DND-41 (cell line): ENCODE results near the gene TAF4.

Experiments used
- ATAC-seq: fragments of 200-7000 bp; cut with Tn5 transposase; 3 replicates; pipeline ENCODE4 v1.9.1; 2021; ENCODE audit warnings: low read depth; ENCODE audit not compliant: insufficient read depth
- DNase-seq: peaks from one replicate; pipeline ENCODE4 v3.0.0-alpha.2; 2020
- H2AFZ ChIP-seq: 2 replicates; pipeline ENCODE4 v1.6.0; 2012; ENCODE audit warnings: low read depth, low read length
- H3K27ac ChIP-seq: 2 replicates; pipeline ENCODE4 v1.5.1; 2012; ENCODE audit warnings: low read length, inconsistent platforms
- H3K27me3 ChIP-seq: fragments of 200-600 bp; sonication (generic); 2 replicates; pipeline ENCODE4 v1.6.0; 2012; ENCODE audit warnings: low read length, mild to moderate bottlenecking, inconsistent platforms; ENCODE audit not compliant: insufficient read depth, poor library complexity
- H3K36me3 ChIP-seq: 2 replicates; pipeline ENCODE4 v1.5.1; 2012; ENCODE audit warnings: low read length, inconsistent platforms; ENCODE audit not compliant: insufficient read depth
- H3K4me1 ChIP-seq: 2 replicates; pipeline ENCODE4 v1.5.1; 2012; ENCODE audit warnings: mild to moderate bottlenecking, low read length; ENCODE audit not compliant: insufficient read depth
- H3K4me2 ChIP-seq: 2 replicates; pipeline ENCODE4 v1.6.0; 2012; ENCODE audit warnings: mild to moderate bottlenecking, moderate library complexity, low read length, inconsistent platforms; ENCODE audit not compliant: insufficient read depth
- H3K4me3 ChIP-seq, 2 experiments: fragments of 200-600 bp in 1 of 2; shearing (Covaris generic) in 1 of 2; 2 replicates each; pipeline ENCODE4 v1.5.1; 2012 to 2016; ENCODE audit warnings: inconsistent platforms in 2 of 2, low read length in 2 of 2, mild to moderate bottlenecking in 2 of 2, low read depth in 1 of 2, moderate library complexity in 1 of 2
- H3K79me2 ChIP-seq: 2 replicates; pipeline ENCODE4 v1.6.0; 2012; ENCODE audit warnings: low read length, inconsistent platforms; ENCODE audit not compliant: insufficient read depth
- H3K9ac ChIP-seq: 2 replicates; pipeline ENCODE4 v1.6.0; 2012; ENCODE audit warnings: low read depth, mild to moderate bottlenecking, inconsistent platforms, low read length, moderate library complexity
- H3K9me3 ChIP-seq: 2 replicates; pipeline ENCODE4 v1.5.1; 2012; ENCODE audit warnings: low read length, moderate library complexity, mild to moderate bottlenecking, inconsistent platforms; ENCODE audit not compliant: insufficient read depth, severe bottlenecking
- H4K20me1 ChIP-seq: 2 replicates; pipeline ENCODE4 v1.6.0; 2012; ENCODE audit warnings: low read length; ENCODE audit not compliant: insufficient read depth
- EZH2 ChIP-seq: IDR thresholded peaks from 3 replicates; pipeline ENCODE4 v1.6.1; 2012; ENCODE audit warnings: borderline replicate concordance, low read depth, mild to moderate bottlenecking, moderate library complexity, low read length, inconsistent platforms; ENCODE audit not compliant: severe bottlenecking
- TF ChIP-seq, protein P1 (sequence below): IDR thresholded peaks from 2 replicates; pipeline ENCODE4 v1.5.1; 2012; ENCODE audit warnings: borderline replicate concordance, low read length, moderate library complexity, mild to moderate bottlenecking; ENCODE audit not compliant: poor library complexity, severe bottlenecking; ENCODE audit errors: extremely low read depth

Gene TAF4

DNA sequence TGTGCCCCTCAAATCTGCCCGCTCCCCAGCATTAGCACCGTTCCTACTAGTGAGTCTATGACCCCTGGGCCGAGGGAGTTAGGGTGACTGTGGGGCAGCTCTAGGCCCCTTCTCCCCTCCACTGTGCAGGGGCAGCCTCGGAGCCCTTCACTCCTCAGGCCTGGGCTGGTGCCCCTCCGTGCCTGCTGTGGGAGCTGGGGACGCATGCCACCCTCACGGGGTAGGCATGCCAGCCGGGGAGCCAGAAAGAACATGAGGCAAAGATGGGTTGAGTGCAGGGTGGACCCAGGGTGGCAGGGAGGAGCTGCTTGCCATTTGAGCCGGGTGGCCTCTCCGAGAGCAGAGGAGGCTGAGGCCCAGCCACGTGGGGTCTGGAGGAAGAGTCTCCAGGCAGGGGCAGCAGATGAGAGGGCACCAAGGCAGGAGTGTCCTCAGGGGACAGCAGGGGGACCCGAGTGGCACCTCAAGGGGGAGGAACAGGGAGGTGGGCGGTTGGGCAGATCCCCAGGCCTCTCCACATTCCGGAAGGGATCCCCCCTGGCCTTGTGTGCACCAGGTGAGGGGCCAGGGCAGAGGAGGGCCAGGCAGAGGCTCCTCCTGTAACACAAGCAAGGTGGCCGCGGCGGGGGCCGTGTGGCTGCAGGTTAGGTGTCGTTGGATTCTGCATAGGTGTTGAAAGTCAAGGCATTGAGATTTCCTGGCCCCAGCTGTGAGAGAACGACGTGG is 38.0 kb upstream of the TAF4 start:
- H3K4me3 ChIP-seq, result no peak overlapping the region
- no peak for DNase-seq
- H3K27ac ChIP-seq, result no peak overlapping the region
- H3K27me3 ChIP-seq, result no peaks in the 10 kb centered on the region
- H2AFZ ChIP-seq, result no peak overlapping the region
- peaks cover 15% of the 10 kb centered on the region for H3K9me3 ChIP-seq
- no peak for TF ChIP-seq EZH2
- TF ChIP-seq, protein P1, sequence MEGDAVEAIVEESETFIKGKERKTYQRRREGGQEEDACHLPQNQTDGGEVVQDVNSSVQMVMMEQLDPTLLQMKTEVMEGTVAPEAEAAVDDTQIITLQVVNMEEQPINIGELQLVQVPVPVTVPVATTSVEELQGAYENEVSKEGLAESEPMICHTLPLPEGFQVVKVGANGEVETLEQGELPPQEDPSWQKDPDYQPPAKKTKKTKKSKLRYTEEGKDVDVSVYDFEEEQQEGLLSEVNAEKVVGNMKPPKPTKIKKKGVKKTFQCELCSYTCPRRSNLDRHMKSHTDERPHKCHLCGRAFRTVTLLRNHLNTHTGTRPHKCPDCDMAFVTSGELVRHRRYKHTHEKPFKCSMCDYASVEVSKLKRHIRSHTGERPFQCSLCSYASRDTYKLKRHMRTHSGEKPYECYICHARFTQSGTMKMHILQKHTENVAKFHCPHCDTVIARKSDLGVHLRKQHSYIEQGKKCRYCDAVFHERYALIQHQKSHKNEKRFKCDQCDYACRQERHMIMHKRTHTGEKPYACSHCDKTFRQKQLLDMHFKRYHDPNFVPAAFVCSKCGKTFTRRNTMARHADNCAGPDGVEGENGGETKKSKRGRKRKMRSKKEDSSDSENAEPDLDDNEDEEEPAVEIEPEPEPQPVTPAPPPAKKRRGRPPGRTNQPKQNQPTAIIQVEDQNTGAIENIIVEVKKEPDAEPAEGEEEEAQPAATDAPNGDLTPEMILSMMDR, result no peak
- H4K20me1 ChIP-seq, result no peaks in the 10 kb centered on the region; the same call in 1 of the 2 replicates
- no peaks in the 10 kb centered on the region for H3K4me1 ChIP-seq
- ATAC-seq, result no peak
- no peaks in the 10 kb centered on the region for H3K36me3 ChIP-seq
- no peak overlapping the region for H3K4me2 ChIP-seq
- no peaks in the 10 kb centered on the region for H3K79me2 ChIP-seq
- H3K9ac ChIP-seq, result no peak overlapping the region

DNA sequence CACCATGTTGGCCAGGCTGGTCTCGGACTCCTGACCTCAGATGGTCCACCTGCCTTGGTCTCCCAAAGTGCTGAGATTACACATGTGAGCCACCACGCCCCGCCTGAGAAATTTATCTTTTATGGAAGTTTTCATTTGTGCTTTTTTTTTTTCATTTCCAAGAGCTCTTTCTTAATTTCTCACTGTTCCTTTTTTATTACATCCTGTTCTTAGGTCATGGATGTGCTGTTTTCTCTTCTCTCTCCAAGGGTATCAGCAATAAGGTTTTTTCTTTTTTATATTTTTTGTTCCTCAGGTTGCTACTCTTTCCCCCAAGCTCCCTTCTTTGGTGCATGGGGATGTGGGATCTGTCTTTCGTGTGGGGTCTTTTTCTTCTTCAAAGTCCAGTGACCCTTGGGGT is 35.4 kb upstream of the TAF4 start:
- H4K20me1 ChIP-seq, result no peaks in the 10 kb centered on the region; the same call in 1 of the 2 replicates
- no peak overlapping the region for H3K4me2 ChIP-seq
- H3K9me3 ChIP-seq, result no peaks in the 10 kb centered on the region
- no peaks in the 10 kb centered on the region for H3K4me1 ChIP-seq
- no peaks in the 10 kb centered on the region for H3K79me2 ChIP-seq
- H2AFZ ChIP-seq, result no peak overlapping the region
- H3K36me3 ChIP-seq, result no peaks in the 10 kb centered on the region
- no peaks in the 10 kb centered on the region for H3K27me3 ChIP-seq
- H3K9ac ChIP-seq, result no peak overlapping the region
- ATAC-seq (no peak), DNase-seq (no peak)
- no peak for TF ChIP-seq EZH2
- TF ChIP-seq, protein P1, result no peak
- H3K27ac ChIP-seq, result no peak overlapping the region
- H3K4me3 ChIP-seq, result no peak overlapping the region

DNA sequence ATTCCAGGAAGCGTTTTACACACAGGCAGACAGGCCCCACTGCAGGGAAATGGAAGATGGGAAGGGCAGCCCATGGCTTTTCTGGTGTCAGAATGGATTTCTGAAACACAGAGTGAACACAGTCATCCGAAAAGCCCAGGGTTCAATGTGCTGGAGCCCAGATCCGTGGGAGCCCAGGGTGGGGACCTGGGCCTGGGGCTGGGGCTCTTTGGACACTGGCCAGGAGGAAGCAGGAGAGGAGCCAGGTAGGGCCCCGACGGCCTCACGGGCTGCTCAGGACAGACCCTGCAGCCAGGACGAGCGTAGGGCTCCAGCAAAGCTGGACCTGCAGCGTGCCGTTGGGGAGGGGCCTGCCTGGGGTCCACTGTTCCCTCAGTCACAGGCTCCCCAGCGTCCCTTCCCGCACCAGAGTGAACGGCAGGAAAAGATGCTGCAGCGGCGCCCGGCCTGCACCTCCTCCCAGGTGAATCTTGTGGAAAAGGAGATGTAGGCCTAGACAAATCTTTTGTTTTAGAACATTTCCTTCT is 32.3 kb upstream of the TAF4 start:
- ATAC-seq (no peak), DNase-seq (no peak)
- no peak for TF ChIP-seq EZH2
- Histone ChIP-seq H3K27ac (no peak overlapping the region), H3K4me1 (no peaks in the 10 kb centered on the region), H3K4me3 (no peak overlapping the region), H3K79me2 (no peaks in the 10 kb centered on the region), H3K9me3 (no peaks in the 10 kb centered on the region), H3K36me3 (no peaks in the 10 kb centered on the region), H3K9ac (no peak overlapping the region), H3K27me3 (no peaks in the 10 kb centered on the region), H3K4me2 (no peak overlapping the region), H2AFZ (no peak overlapping the region), H4K20me1 (no peaks in the 10 kb centered on the region; the same call in 1 of the 2 replicates)
